ENCODE results near the gene FREM3. TPM values are rescaled to one million over a fixed set of nuclear protein-coding genes. Genes with fewer than 3 reads are reported as not detected.
A peak's percentile ranks its signal among the peaks of the same experiment; 100 is the strongest.

FREM3 gene
- total RNA-seq, 1 experiment from 2014 or later = not detected

DNA sequence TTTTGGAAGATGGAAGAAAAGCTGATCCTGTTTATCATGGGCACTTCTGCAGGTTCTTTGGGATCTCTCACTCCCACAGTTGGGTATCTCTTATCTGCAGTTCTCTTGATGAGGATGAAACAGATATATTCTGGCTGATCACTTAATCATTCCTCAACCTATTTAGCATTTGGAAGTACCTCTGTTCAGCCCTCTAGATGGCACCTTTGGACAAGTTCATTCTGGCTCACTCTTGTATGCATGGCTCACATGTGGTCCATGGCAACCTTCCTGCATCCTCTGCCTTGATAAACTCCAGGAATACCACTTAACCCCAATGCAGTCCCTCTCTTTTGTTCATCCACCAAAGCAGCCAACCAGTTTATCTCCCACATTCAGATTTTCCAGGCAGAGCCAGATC is 112.8 kb downstream of the FREM3 start:
- Histone ChIP-seq H3K36me3 (no peaks in the 10 kb centered on the region), H3K4me1 (replicated peaks) (peaks cover 18% of the 10 kb centered on the region), H3K4me3 (no peak overlapping the region), H3K27me3 (replicated peaks) (no peaks in the 10 kb centered on the region), H3K9me3 (replicated peaks) (peaks cover 10% of the 10 kb centered on the region), H3K27ac (no peak overlapping the region)
- no peak for DNase-seq (ENCODE audit: low read depth in 1 of 2, low spot score in 2 of 2)

DNA sequence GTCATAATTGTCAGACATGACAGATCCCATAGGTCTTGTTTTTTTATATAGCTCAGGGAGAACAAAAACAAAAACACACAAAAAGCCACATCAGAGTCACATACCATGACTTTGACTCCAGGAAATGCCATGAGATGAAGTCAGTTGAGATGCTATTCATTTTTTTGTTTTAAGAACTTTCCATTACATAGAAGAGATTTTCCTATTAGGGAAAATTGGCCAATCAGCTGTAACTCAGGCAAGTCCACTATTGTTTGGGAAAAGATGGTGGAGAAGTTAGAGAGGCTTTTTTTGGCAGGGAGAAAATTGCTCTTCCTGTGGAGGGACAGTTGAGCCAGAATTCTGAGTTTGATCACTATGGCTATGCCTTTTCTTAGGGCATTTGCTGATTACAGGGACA is 114.4 kb downstream of the FREM3 start:
- peak in 1 of 2 experiments; percentile 48 for DNase-seq (ENCODE audit: low read depth in 1 of 2, low spot score in 2 of 2)
- no peaks in the 10 kb centered on the region for H3K27me3 ChIP-seq (replicated peaks)
- peaks cover 10% of the 10 kb centered on the region for H3K9me3 ChIP-seq (replicated peaks)
- peaks cover 18% of the 10 kb centered on the region for H3K4me1 ChIP-seq (replicated peaks)
- no peak overlapping the region for H3K4me3 ChIP-seq
- H3K36me3 ChIP-seq = no peaks in the 10 kb centered on the region
- peak overlapping the region; percentile 55 for H3K27ac ChIP-seq

DNA sequence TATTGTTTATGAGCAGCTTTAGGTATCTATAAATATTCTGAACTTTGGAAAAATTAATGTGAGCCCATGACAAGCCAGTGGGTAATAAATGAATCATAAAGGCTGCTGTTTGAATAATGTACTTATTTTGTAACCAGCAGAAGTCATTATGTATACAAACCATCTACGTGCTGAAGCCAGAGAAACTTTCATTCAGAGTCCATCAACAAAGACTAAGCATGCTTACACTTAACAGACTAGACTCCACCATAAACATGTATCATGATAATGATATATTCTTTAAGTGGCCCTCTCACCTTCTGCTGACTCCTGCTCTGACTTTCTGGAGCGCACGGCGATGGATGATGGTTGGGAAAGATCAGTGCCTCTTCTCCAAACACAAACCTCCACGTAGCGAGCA is 114.9 kb downstream of the FREM3 start:
- no peaks in the 10 kb centered on the region for H3K27me3 ChIP-seq (replicated peaks)
- H3K9me3 ChIP-seq (replicated peaks) = peaks cover 10% of the 10 kb centered on the region
- H3K4me1 ChIP-seq (replicated peaks) = peaks cover 18% of the 10 kb centered on the region
- no peaks in the 10 kb centered on the region for H3K36me3 ChIP-seq
- H3K4me3 ChIP-seq = no peak overlapping the region
- H3K27ac ChIP-seq = peak overlapping the region; percentile 37
- no peak for DNase-seq (ENCODE audit: low read depth in 1 of 2, low spot score in 2 of 2)

DNA sequence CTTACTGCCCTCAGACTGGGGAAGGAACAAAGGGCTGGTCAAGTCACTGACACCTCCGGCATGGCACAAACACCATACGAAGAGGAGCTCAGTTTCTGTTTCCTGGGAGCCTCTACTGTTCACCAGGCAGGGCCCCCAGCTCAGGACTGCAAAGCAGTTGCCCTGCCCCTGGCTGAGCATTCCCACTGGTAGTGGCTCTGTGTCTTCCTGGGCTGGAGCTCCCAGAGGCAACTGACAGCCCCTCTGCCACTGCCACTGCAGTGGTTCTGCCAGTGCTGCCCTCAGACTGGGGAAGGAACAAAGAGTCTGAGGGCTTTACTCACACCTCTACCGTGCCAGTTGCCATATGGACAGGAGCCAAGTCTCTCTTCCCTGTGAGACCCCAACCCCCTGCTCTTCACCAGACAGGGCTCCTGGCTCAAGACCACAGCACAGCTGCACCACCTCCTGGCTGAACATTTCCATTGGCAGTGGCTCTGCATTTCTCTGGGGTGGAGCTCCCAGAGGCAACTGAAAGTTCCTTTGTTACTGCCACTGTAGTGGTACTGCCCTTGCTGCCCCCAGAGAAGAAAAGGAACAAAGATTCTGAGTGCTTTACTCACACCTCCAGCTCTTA is 119.0 kb downstream of the FREM3 start:
- peaks cover 14% of the 10 kb centered on the region for H3K4me1 ChIP-seq (replicated peaks)
- no peaks in the 10 kb centered on the region for H3K27me3 ChIP-seq (replicated peaks)
- DNase-seq (ENCODE audit: low read depth in 1 of 2, low spot score in 2 of 2) = no peak
- no peak overlapping the region for H3K4me3 ChIP-seq
- H3K27ac ChIP-seq = no peak overlapping the region
- H3K9me3 ChIP-seq (replicated peaks) = peaks cover 10% of the 10 kb centered on the region
- H3K36me3 ChIP-seq = no peaks in the 10 kb centered on the region

DNA sequence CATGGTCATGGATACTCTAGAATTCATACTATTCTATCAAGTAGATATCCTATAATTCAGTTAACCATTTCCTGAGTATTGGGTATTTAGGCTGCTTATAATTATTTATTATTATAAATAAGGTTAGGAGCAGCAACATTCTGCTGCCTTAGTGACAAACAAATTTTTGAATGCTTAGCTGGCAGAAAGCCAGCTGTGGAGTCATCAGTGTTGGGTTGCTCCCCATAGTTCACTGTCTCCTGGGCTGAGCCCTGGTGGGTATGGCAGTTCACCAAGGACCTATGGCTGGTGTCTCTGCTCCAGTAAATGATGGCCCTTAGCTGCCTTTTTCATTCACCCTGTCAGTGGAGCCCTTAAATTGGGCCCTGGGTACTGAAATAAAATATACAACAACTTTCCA is 125.1 kb downstream of the FREM3 start:
- Histone ChIP-seq H3K9me3 (replicated peaks) (no peaks in the 10 kb centered on the region), H3K4me3 (no peak overlapping the region), H3K4me1 (replicated peaks) (no peaks in the 10 kb centered on the region), H3K36me3 (no peaks in the 10 kb centered on the region), H3K27ac (no peak overlapping the region), H3K27me3 (replicated peaks) (no peaks in the 10 kb centered on the region)
- no peak for DNase-seq (ENCODE audit: low read depth in 1 of 2, low spot score in 2 of 2)

DNA sequence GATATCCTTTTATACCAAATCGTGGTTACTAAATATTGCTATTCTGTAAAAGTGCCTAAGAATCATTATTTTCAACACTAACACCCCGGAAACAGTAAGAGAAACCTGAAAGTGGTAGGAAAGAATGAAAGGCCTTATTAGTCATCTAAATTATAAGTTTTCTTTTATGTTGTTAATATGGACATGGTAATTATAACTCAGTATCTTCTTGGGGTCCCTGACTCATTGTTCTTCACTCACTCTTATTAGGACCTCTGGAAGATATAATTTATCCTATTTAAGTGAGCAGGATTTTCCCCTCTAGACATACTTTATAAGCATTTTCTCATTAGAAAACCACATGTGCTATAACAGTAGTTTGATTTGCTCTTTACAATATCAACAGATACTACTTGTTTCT is 136.0 kb downstream of the FREM3 start:
- H3K36me3 ChIP-seq = no peaks in the 10 kb centered on the region
- no peak overlapping the region for H3K4me3 ChIP-seq
- H3K27ac ChIP-seq = no peak overlapping the region
- no peaks in the 10 kb centered on the region; the same call in 1 of the 2 replicates for H3K9me3 ChIP-seq (replicated peaks)
- H3K4me1 ChIP-seq (replicated peaks) = peaks cover 2% of the 10 kb centered on the region; the same call in 1 of the 2 replicates
- no peaks in the 10 kb centered on the region for H3K27me3 ChIP-seq (replicated peaks)
- DNase-seq (ENCODE audit: low read depth in 1 of 2, low spot score in 2 of 2) = no peak

DNA sequence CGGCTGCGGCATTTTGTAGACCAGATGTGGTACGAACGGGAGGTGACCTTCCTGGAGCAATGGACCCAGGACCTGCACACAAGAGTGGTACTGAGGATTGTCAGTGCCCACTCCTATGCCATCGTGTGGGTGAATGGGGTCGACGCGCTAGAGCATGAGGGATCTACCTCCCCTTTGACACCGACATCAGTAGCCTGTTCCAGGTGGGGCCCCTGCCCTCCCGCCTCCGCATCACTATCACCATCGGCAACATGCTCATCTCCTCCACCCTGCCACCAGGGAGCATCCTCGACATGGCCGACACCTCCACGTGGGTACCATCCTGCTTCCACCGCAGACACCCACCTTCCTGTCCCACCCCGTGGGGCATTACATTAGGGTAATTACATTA is 140.7 kb downstream of the FREM3 start:
- no peak for DNase-seq (ENCODE audit: low read depth in 1 of 2, low spot score in 2 of 2)
- peak overlapping the region; percentile 37 for H3K4me3 ChIP-seq
- no peak overlapping the region for H3K27ac ChIP-seq
- peaks cover 5% of the 10 kb centered on the region; the same call in 1 of the 2 replicates for H3K4me1 ChIP-seq (replicated peaks)
- H3K36me3 ChIP-seq = peaks cover 3% of the 10 kb centered on the region
- no peaks in the 10 kb centered on the region for H3K27me3 ChIP-seq (replicated peaks)
- H3K9me3 ChIP-seq (replicated peaks) = no peaks in the 10 kb centered on the region; the same call in 1 of the 2 replicates

DNA sequence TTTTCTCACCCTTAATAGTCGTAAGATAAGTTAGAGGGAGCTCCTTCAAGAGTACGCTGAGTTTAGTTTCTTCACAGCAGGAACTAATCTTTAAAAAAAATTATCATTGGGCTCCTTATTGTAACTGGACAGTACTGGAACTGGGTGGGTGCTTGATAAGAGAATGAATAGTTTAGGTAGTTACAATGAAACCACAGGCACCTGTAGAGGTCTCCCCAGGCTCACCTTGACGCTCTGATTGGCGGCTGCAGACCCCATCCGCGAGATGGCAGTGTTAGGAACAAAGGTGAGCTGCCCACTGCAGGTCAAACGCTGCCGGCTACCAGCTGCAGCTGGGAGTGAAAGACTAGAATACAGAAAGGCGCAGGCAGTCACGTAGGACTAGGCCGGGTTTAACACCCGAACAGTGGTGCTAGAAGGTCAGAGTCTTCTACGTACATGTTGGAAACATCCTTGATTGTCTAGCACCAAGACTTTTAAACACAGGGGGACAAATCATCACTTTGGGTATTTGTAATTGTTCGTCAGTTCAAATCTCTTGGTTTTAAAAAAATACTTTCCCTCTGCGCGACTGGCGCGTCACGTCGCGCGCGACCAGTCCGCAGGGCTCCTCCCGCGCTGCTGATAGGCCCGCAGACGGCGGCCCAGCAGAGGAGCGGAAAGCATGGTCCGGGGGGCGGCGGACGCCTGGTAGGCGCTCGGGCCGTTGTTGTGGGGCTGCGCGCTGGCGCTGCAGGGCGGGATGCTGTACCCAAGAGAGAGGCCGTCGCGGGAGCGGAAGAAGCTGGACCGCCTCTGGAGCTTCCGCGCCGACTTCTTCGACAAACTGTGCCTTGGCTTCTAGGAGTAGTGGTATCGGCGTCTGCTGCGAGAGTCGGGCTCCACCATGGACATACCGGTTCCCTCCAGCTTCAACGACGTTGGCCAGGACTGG is 141.4 kb downstream of the FREM3 start:
- H3K4me3 ChIP-seq = peak overlapping the region; percentile 37
- DNase-seq (ENCODE audit: low read depth in 1 of 2, low spot score in 2 of 2) = peak in 1 of 2 experiments; percentile 31
- H3K27me3 ChIP-seq (replicated peaks) = no peaks in the 10 kb centered on the region
- no peaks in the 10 kb centered on the region; the same call in 1 of the 2 replicates for H3K9me3 ChIP-seq (replicated peaks)
- no peak overlapping the region for H3K27ac ChIP-seq
- peaks cover 5% of the 10 kb centered on the region; the same call in 1 of the 2 replicates for H3K4me1 ChIP-seq (replicated peaks)
- H3K36me3 ChIP-seq = peaks cover 10% of the 10 kb centered on the region

DNA sequence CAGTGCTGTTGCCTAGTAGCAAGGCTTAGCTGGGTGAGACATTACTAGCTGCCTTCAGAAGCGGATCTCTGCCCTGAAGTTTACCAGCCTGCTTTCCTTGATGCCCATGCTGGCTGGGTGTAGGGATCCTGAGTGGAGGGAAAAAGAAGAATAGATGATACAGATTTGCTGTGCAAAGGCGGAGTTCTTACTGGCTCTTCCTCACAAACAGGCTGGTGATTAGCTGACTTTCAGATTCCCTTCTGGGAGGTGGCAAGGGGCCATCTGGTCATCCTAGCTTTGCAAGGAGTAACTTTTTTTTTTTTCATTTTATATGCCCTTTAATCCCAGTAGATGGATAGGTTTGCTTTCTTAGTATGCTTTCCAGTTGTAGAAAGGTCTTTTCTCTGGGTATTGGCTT is 142.2 kb downstream of the FREM3 start:
- Histone ChIP-seq H3K27ac (no peak overlapping the region), H3K9me3 (replicated peaks) (no peaks in the 10 kb centered on the region; the same call in 1 of the 2 replicates), H3K27me3 (replicated peaks) (no peaks in the 10 kb centered on the region), H3K4me1 (replicated peaks) (peaks cover 5% of the 10 kb centered on the region; the same call in 1 of the 2 replicates), H3K36me3 (peaks cover 15% of the 10 kb centered on the region), H3K4me3 (no peak overlapping the region)
- DNase-seq (ENCODE audit: low read depth in 1 of 2, low spot score in 2 of 2) = no peak

DNA sequence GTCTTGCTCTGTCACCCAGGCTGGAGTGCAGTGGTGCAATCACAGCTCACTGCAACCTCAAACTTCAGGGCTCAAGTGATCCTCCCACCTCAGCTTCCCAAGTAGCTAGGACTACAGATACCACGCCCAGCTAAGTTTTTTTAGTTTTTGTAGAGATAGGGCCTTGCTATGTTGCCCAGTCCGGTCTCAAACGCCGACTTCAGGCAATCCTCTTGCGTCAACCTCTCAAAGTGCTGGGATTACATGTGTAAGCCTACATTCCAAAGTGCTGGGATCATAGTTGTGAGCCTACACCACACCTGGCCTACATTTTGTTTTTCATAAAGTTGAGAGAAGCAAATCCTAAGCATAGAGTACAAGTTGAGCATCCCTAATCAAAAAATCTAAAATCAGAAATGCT is 144.8 kb downstream of the FREM3 start:
- H3K4me1 ChIP-seq (replicated peaks) = peaks cover 5% of the 10 kb centered on the region; the same call in 1 of the 2 replicates
- no peak overlapping the region for H3K4me3 ChIP-seq
- H3K27me3 ChIP-seq (replicated peaks) = no peaks in the 10 kb centered on the region
- peaks cover 41% of the 10 kb centered on the region for H3K36me3 ChIP-seq
- no peak overlapping the region for H3K27ac ChIP-seq
- no peaks in the 10 kb centered on the region; the same call in 1 of the 2 replicates for H3K9me3 ChIP-seq (replicated peaks)
- DNase-seq (ENCODE audit: low read depth in 1 of 2, low spot score in 2 of 2) = no peak

DNA sequence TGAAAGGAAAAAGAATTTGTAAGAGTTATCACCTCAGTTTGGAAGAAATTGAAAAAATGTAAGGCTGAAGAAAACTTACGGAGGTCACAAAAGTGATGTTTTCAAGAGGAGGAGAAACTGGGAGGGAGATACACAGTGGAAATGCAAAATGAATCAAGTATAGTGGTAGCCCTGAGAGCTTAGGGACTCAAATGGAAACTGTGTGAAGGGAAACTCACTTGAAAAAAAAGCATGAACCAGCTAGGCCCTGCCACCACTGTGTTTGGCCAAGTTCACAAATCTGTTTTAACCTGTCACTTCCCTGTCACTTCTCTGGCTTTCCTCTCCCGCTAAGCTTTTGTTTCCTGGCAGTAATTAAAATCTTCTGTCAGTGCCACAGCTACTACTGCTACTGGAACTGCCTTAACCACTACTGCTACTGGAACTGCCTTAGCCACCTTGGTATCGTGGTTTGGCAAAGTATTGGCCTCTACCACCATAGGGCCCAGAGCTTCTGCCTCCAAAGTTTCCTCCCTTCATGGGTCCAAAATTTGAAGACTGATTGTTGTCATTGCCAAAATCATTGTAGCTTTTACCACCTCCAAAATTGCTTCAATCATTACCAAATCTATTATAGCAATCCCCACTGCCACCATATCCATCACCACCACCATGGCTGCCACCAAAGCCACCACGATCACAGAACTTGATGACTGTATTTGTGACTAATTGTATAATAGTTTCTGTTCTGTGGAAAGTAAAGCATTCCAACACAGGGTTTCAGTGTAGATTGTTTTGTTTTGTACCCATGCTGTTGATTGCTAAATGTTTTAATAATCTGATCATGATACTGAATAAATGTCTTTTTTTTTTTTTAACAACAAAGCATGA is 145.5 kb downstream of the FREM3 start:
- H3K9me3 ChIP-seq (replicated peaks) = no peaks in the 10 kb centered on the region; the same call in 1 of the 2 replicates
- no peak overlapping the region for H3K4me3 ChIP-seq
- no peak for DNase-seq (ENCODE audit: low read depth in 1 of 2, low spot score in 2 of 2)
- peaks cover 5% of the 10 kb centered on the region; the same call in 1 of the 2 replicates for H3K4me1 ChIP-seq (replicated peaks)
- H3K27me3 ChIP-seq (replicated peaks) = no peaks in the 10 kb centered on the region
- H3K27ac ChIP-seq = no peak overlapping the region
- peaks cover 48% of the 10 kb centered on the region for H3K36me3 ChIP-seq

DNA sequence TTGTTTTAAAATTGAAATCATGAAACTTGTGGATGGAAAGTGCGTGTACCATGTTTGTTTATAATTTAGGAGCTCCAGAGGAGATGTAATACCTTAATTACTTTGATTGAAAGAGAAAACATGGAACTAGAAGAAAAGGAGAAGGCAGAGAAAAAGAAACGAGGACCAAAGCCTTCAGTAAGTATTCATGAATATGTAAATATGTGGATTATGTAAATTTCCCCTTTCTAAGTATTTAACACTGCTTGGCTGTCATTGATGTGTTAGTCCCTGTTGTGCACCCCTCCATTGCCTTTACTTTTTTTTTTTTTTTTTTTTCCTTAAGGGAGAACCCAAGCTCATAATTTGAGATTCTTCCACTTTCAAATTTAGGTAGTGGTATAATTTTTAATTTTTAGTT is 150.5 kb downstream of the FREM3 start:
- Histone ChIP-seq H3K4me1 (replicated peaks) (no peaks in the 10 kb centered on the region), H3K36me3 (peaks cover 92% of the 10 kb centered on the region), H3K27ac (no peak overlapping the region), H3K9me3 (replicated peaks) (no peaks in the 10 kb centered on the region), H3K27me3 (replicated peaks) (no peaks in the 10 kb centered on the region), H3K4me3 (no peak overlapping the region)
- no peak for DNase-seq (ENCODE audit: low read depth in 1 of 2, low spot score in 2 of 2)

DNA sequence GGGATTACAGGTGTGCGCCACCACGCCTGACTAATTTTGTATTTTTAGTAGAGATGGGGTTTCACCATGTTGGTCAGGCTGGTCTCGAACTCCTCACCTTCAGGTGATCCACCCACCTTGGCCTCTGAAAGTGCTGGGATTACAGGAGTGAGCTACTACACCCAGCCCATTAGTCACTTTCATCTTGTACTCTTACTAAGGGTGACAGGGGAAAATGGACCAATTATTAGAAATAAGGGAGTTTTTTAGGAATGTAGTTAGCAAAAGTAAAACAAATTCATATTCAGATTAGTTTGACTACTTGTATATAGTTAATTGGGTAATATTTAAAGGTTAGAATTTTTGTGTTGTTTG is 160.8 kb downstream of the FREM3 start:
- no peak overlapping the region for H3K4me3 ChIP-seq
- no peak overlapping the region for H3K27ac ChIP-seq
- H3K36me3 ChIP-seq = peaks cover 91% of the 10 kb centered on the region
- no peaks in the 10 kb centered on the region for H3K9me3 ChIP-seq (replicated peaks)
- no peaks in the 10 kb centered on the region; the same call in 1 of the 2 replicates for H3K27me3 ChIP-seq (replicated peaks)
- no peak for DNase-seq (ENCODE audit: low read depth in 1 of 2, low spot score in 2 of 2)
- H3K4me1 ChIP-seq (replicated peaks) = no peaks in the 10 kb centered on the region
